ENCODE results near the gene SH2D4B. TPM values are rescaled to one million over a fixed set of nuclear protein-coding genes. Genes with fewer than 3 reads are reported as not detected.

SH2D4B gene
- polyA plus RNA-seq, 5 donors: 0.13 to 0.22 (median 0.17) TPM

GRCh38 chr10:80503584-80504157, 34.0 kb upstream of the SH2D4B start:
- DNase-seq: no peak

- DNase-seq: no peak
Measured at GRCh38 chr10:80504158-80504811, 33.4 kb upstream of the SH2D4B start.

GRCh38 chr10:80504897-80505465, 32.7 kb upstream of the SH2D4B start:
- no peak for DNase-seq

- no peak for DNase-seq
Measured at GRCh38 chr10:80506189-80506575, 31.5 kb upstream of the SH2D4B start.

GRCh38 chr10:80506836-80507487, 30.7 kb upstream of the SH2D4B start:
- DNase-seq: no peak

- no peak for DNase-seq
Measured at GRCh38 chr10:80509108-80509402, 28.6 kb upstream of the SH2D4B start.

GRCh38 chr10:80509403-80510161, 28.1 kb upstream of the SH2D4B start:
- no peak for DNase-seq

GRCh38 chr10:80512031-80512526, 25.6 kb upstream of the SH2D4B start:
- no peak for DNase-seq

- no peak for DNase-seq
Measured at GRCh38 chr10:80513106-80513505, 24.6 kb upstream of the SH2D4B start.

GRCh38 chr10:80515511-80515910, 22.2 kb upstream of the SH2D4B start:
- no peak for DNase-seq

- no peak for DNase-seq
Measured at GRCh38 chr10:80515941-80516340, 21.8 kb upstream of the SH2D4B start.

GRCh38 chr10:80516506-80517075, 21.1 kb upstream of the SH2D4B start:
- no peak for DNase-seq

GRCh38 chr10:80517416-80518142, 20.1 kb upstream of the SH2D4B start:
- no peak for DNase-seq

- no peak for DNase-seq
Measured at GRCh38 chr10:80518143-80518806, 19.4 kb upstream of the SH2D4B start.

- no peak for DNase-seq
Measured at GRCh38 chr10:80518807-80519360, 18.8 kb upstream of the SH2D4B start.

- no peak for DNase-seq
Measured at GRCh38 chr10:80519936-80520650, 17.6 kb upstream of the SH2D4B start.

- no peak for DNase-seq
Measured at GRCh38 chr10:80520661-80521470, 16.8 kb upstream of the SH2D4B start.

- no peak for DNase-seq
Measured at GRCh38 chr10:80522756-80523363, 14.8 kb upstream of the SH2D4B start.

All from right lung (tissue), 5 donors.